ENCODE measurements around the gene BRD9.
"Not testable (repeated sequence)": the region's sequence is repeated elsewhere in the genome, so short reads cannot be mapped to it uniquely, and the experiment has no call there.

Gene BRD9

DNA sequence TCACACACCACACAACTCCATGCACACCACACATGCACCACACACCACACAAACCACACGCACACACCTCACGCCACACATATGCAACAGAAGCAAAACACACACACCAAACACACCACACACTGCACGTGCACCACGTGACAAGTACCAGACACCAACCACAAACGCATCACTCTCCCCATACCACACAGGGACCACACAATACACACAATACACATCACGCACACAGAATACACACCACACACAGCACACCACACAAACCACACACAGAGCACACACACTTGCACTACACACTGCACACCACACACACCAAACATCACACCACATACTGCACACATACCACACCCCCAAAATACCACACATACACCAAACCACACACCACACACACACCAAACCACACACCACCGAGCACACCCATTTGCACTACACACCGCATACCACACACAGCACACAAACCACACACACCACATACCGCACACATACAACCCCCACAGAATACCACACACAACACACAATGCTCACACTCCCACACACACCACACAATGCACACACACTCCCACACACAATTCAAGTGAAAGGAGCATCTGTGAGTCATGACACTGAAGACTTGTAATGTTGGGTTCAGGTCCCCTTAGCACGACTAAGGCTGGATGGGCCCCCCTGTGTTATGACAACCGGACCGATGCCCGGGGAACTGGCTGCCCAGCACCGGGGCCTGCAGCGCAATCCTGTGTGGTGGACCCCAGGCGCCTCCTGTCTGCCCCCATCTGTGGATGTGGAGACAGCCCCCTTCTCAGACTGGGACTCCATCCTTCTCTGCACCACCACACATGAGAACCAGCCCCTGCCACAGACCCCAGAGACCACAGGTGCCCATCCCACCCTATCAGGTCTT is 35.8 kb downstream of the BRD9 start:
- no peak for DNase-seq

DNA sequence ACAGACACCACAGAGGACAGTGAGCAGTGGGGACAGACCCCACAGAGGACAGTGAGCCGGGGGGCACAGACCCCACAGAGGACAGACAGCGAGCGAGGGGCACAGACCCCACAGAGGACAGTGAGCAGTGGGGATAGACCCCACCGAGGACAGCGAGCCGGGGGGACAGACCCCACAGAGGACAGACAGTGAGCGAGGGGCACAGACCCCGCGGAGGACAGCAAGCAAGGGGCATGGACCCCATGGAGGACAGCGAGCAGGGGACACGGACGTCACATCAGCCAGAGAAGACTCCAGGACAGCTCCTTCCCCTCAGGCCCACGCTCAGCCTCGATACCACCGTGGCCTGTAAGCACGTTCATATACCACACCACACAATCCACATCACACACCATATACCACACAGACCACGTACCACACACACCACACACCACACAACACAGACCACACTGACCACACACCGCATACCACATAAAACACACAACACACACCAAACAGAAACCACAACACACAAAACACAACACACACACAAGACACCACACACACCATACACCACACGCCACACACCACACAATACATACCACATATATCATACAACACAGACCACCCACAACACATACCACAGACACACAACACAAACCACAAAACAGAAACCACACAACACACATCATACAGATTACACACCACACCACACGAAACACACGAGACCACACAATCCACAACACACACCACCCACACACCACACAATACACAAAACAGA is 36.6 kb downstream of the BRD9 start:
- no peak for DNase-seq

DNA sequence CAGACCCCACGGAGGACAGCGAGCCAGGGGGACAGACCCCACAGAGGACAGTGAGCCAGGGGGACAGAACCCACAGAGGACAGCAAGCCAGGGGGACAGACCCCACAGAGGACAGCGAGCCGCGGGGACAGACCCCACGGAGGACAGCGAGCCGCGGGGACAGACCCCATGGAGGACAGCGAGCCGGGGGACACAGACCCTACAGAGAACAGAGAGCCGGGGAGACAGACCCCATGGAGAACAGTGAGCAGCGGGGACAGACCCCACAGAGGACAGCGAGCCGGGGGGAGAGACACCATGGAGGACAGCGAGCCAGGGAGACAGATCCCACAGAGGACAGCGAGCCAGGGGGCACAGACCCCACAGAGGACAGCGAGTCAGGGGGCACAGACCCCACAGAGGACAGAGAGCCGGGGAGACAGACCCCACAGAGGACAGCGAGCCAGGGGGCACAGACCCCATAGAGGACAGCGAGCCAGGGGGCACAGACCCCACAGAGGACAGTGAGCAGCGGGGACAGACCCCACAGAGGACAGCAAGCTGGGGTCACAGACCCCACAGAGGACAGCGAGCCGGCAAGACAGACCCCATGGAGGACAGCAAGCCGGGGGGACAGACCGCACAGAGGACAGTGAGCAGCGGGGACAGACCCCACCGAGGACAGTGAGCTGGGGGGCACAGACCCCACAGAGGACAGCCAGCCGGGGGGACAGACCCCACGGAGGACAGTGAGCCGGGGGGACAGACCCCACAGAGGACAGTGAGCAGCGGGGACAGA is 37.4 kb downstream of the BRD9 start:
- DNase-seq, result no peak

GRCh38 chr5:854217-854616 is 38.4 kb downstream of the BRD9 start:
- no peak for DNase-seq

- not testable (repeated sequence) for DNase-seq
Observed at GRCh38 chr5:853416-854090, 39.0 kb downstream of the BRD9 start.

DNA sequence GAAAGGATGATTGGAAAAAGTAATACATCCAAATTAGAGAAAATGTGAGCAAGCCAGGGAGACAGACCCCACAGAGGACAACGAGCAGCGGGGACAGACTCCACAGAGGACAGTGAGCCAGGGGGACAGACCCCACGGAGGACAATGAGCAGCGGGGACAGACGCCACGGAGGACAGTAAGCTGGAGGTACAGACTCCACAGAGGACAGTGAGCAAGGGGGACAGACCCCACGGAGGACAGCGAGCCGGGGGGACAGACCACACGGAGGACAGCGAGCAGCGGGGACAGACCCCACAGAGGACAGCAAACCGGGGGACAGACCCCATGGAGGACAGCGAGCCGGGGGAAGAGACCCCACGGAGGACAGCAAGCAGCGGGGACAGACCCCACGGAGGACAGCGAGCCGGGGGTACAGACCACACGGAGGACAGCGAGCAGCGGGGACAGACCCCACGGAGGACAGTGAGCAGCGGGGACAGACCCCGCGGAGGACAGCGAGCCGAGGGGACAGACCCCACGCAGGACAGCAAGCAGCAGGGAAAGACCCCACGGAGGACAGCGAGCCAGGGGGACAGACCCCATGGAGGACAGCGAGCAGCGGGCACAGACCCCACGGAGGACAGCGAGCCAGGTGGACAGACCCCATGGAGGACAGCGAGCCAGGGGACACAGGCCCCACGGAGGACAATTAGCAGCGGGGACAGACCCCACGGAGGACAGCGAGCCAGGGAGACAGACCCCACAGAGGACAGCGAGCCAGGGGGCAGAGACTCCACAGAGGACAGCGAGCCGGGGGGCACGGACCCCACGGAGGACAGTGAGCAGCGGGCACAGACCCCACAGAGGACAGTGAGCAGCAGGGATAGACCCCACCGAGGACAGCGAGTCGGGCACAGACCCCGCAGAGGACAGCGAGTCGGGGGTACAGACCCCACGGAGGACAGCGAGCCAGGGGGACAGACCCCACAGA is 39.9 kb downstream of the BRD9 start:
- DNase-seq, result no peak

DNA sequence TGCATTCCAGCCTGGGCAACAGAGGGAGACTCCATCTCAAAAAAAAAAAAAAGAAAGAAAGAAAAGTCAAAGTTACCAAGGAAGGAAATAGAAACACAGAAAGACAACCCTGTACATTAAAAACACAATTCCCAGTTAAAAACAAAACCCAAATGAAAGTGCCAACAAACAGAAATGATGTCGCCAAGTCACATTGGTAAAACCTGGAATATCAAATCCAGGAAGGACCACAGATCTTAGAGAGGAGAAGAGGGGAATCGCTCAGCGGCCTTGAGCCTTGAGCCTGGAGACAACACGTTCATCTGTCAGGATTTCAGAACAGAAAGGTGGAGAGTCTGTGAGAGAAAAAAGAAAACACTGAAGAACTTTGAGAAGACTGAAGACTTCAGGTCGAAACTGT is 40.6 kb downstream of the BRD9 start:
- no peak for DNase-seq

DNA sequence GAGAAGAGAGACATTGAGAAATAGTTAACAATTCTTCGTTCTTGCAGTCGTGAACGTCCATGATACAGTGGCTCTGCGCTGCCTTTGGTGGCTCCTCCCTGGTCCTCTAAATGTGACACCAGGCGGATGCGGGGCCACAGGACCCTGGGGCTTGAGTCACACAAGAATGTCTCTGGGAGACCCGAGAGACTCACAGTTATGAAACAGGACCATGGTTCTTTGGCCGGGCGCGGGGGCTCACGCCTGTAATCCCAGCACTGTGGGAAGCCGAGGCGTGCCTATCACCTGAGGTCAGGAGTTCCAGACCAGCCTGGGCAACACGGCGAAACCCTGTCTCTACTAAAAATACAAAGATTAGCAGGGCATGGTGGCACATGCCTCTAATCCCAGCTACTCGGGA is 41.0 kb downstream of the BRD9 start:
- no peak for DNase-seq

- DNase-seq, result peak; percentile 16
Observed at GRCh38 chr5:851076-851475, 41.5 kb downstream of the BRD9 start.

DNA sequence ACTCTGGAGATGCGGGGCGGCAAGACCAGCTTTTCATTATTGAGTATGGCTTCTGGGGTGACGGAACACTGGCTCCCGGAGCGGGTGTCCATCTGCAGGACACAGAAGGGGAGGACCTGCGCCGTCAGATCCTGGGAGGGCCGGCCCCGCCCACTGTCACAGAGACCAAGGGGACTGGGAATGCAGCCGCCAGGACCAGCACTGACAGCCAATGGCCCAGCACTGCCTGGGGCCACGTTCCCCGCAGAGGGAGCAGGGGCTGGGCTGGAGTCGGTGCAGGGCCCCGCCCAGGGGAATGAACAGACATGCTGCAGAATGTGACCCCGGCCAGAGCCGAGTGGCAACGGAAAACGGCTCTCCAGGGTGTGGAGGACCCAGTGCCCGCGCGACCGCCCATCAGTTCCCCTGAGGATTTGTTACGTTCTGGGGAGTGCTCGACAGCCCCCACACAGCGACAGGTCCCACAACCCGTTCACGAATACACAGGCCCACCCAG is 42.0 kb downstream of the BRD9 start, which contains the start of gene ZDHHC11:
TSS of gene ZDHHC11 (minus strand) at position 476 of the 496 bp plus-strand sequence. CDS start at position 92, 384 bp downstream.
- DNase-seq, result peak; percentile 28

DNA sequence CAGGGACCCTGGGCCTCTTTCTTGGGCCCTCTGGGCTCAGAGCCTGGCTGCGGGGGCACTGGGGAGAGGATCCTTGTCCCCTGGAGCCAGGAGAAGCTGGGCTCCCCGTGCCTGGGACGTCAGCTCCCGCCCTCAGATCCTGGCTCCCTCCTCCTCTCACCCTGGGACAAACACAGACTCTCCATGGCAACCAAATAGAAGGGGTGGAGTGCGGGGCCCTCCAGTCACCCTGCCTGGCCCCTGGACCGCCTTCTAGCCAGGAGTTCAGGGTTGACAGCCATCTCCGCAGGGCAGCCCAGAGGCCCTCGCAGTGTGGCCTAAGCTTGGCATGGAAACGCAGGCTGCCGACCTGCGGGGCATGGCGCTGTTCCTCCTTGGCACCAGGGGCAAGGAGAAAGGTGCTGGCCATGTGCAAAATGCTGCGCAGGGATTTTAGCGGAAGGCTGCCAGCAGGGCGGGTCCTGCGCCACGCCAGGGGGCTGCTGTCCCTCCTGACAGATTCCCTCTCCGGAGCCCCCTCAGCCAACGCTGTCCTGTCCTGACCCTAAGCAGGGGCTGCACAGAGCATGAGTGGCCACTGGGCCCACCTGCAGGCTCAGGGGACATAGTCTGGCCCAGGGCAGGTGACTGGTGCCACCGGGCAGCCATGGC is 42.8 kb downstream of the BRD9 start:
- DNase-seq, result no peak

- no peak for DNase-seq
Observed at GRCh38 chr5:848671-849111, 43.9 kb downstream of the BRD9 start.

- DNase-seq, result not testable (repeated sequence)
Observed at GRCh38 chr5:847736-848135, 44.9 kb downstream of the BRD9 start.

DNA sequence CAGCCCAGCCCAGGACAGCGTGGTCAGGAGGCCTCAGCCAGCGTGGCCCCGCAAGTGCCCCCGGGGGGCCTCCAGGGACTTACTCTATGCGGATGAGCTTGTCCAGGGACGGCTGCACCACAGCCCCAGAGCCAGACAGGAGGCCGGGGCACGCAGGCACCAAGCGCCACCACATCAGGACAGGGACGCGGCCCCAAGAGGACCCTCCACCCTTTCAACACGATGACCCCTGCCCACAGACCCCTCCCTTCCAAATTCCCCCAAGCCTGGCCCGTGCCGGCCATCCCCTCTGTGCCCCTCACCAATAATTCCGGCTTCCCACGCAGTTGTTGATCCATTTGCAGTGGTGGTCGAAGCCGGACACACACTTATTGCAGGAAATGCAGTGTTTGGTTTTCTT is 45.4 kb downstream of the BRD9 start:
- not testable (repeated sequence) for DNase-seq

DNA sequence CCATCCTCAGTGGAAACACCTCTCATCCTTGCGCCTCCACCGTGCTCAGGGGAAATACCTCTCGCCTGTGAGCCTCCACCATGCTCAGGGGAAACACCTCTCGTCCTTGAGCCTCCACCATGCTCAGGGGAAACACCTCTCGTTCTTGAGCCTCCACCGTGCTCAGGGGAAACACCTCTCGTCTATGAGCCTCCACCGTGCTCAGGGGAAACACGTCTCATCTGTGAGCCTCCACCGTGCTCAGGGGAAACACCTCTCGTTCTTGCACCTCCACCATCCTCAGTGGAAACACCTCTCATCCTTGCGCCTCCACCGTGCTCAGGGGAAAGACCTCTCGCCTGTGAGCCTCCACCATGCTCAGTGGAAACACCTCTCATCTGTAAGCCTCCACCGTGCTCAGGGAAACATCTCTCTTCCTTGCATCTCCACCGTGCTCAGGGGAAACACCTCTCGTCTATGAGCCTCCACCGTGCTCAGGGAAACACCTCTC is 46.0 kb downstream of the BRD9 start:
- not testable (repeated sequence) for DNase-seq

GRCh38 chr5:845676-846601 is 46.7 kb downstream of the BRD9 start:
- DNase-seq, result not testable (repeated sequence)

DNA sequence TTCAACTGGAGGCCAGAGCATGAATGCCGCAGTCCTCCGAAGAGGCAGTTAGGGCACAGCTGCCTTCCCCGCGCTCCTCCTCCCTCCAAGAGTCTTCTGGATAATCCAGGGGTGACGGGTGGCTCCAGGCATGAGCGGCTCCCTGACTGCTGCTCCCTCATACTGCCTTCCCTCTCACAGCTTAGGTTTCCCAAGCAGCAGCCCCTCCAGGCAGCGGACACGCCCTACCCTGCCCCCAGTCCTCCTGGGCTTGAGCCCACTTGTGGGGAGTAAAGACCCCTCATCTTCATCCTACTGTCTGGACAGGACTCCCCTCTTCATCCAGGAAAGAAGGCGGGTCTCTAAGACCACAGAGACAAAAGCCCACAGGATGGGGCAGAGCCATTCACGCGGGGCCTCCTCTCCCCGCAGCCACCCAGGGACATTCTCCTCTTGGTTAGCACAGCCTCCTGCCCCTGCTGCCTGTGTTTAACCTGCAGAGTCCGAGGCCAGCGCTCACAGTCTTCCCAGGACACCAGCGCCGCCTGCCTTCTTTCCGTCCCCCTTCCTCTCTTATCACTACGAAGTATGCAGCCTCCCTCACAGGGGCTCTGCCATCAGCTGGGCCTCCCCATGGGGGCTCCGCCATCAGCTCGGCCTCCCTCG is 47.4 kb downstream of the BRD9 start:
- DNase-seq, result not testable (repeated sequence)

- not testable (repeated sequence) for DNase-seq
Observed at GRCh38 chr5:844426-844825, 48.2 kb downstream of the BRD9 start.

- not testable (repeated sequence) for DNase-seq
Observed at GRCh38 chr5:843926-844325, 48.7 kb downstream of the BRD9 start.
